M059J (cell line): ENCODE measurements around the gene ENAH. TPM values are rescaled to one million over a fixed set of nuclear protein-coding genes. Genes with fewer than 3 reads are reported as not detected.
A peak's percentile ranks its signal among the peaks of the same experiment; 100 is the strongest.
"Not testable (repeated sequence)": the region's sequence is repeated elsewhere in the genome, so short reads cannot be mapped to it uniquely, and the experiment has no call there.

Experiments used
- DNase-seq: peaks from one replicate; pipeline ENCODE4 v3.0.0-alpha.2; 2012; ENCODE audit warnings: low read depth
- total RNA-seq: library from RNA; depleted of rRNA; stranded (reverse); fragments of >200 nt; shearing (Covaris generic); gene quantifications from 2 replicates; pipeline ENCODE4 v1.2.3, GENCODE V29; 2014; rRNA removed

Gene ENAH
- 69.5 and 71.7 TPM in 2 replicates for total RNA-seq

DNA sequence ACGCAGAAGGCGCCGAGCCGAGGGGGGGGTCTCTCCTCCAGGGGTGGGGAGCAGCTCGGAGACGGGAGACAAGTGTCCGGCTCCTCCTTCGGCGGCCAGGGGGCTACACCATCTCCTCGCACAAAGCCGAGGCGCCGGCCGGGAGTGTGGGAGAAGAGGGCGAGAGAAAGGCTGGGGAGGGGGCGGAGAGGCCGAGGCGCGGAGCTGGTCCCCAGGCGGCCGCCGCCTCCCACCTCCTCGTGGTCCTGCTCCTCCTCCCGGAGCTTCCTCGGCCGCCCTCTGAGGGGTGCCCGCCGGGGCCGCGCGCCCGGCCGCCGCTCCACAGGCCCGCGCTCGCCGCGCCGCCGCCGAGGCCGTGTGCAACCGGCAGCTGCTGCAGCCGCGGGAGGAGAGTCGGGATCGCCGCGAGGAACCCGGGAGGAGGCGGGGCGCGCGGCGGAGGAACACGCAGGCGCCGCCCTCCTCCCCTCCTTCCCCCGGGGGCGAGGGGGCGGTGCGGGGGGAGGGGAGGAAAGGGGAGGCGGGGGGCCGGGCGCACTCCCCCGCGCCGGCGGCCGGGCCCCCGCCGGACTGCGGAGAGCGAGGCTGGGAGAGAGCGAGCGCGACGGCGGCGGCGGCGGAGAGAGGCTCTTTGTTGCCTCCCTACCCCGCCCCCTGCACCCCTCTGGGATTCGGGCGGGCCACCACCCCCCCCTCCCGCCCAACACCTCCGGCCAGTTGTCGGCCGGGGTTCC lies at the start of gene ENAH:
Gene ENAH (minus strand): TSS at position 395 of the 734 bp plus-strand sequence. CDS start 433 bp downstream, outside the sequence.
- peak; percentile 78 for DNase-seq

- DNase-seq = peak; percentile 38
Observed at GRCh38 chr1:225700889-225701465, 48.1 kb upstream of the ENAH start.

GRCh38 chr1:225700164-225700821 lies 47.4 kb upstream of the ENAH start:
- DNase-seq = peak; percentile 100

DNA sequence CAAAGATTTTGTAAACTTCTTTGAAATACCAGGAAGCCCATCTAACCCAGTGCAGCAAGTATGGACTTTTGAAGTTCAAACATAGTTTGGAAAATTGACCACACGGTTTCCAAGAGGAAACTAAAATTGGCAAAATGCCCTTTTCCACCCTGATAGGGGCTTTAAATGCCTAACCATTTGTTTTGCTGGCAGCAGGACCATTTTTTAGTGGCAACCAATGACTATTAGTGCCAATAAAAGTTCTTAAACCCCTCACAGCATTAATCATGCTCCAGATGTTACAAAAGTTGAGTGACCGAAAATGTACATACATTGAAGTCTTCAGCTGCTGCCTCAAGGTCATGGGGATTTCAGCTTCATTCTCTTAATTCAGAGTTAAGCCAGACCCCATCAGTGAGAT lies 46.4 kb upstream of the ENAH start:
- no peak for DNase-seq

- DNase-seq = not testable (repeated sequence)
Observed at GRCh38 chr1:225698194-225698593, 45.3 kb upstream of the ENAH start.

- no peak for DNase-seq
Observed at GRCh38 chr1:225697428-225697827, 44.5 kb upstream of the ENAH start.

DNA sequence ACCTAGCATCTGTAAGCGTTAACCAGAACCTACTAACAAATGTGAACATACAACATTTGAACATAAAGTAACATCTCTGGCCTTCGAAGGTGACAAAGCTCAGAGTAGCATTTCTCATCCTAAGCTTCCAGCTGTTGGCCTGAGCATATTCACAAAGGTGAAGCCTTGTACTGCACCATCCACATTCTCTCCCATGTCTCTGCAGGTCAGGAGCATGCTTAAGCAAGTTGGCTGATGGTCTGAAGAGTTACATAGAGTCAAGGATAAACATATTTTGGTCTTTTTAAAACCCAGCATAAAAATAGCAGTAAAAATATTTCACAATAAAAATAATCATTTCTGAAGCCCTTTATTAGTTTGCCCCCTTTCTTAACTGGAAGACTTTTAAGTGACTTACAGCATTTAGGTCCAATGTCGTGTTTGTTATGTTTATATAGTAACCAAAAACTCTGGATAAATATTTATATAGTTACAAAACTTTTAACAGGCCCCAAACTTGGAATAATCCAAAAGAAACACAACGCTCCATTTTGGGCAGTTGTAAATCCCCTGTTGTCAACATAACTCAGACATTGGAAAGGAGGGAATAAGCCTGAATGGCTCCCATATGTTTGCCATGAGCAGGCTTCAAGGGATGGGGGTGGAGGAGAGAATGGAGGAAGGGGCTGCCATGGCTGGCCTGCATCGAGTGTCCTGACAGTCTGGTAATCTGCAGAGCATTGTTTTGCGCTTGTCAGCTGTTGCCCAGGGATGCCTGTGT lies 42.8 kb upstream of the ENAH start:
- DNase-seq = no peak

- DNase-seq = peak; percentile 42
Observed at GRCh38 chr1:225694151-225694603, 41.3 kb upstream of the ENAH start.

- not testable (repeated sequence) for DNase-seq
Observed at GRCh38 chr1:225693697-225694096, 40.8 kb upstream of the ENAH start.

GRCh38 chr1:225693085-225693696 lies 40.3 kb upstream of the ENAH start:
- no peak for DNase-seq

DNA sequence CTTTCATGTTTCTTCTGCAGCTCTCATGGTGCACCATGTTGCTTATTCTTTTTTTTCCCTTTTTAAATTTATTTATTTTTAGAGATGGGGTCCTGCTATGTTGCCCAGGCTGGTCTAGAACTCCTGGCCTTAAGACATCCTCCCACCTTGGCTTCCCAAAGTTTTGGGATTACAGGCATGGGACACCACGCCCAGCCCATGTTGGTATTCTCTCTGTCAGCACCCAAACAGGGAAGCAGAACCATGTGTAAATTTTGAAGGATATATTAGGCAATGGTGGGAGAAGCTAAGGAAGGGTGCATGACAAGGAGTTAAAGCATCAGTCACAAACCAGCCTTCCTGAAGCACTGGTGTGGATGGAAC lies 39.6 kb upstream of the ENAH start:
- no peak for DNase-seq

GRCh38 chr1:225691861-225692516 lies 39.1 kb upstream of the ENAH start:
- peak; percentile 84 for DNase-seq

GRCh38 chr1:225691377-225691776 lies 38.5 kb upstream of the ENAH start:
- peak; percentile 78 for DNase-seq

- DNase-seq = no peak
Observed at GRCh38 chr1:225689882-225690459, 37.0 kb upstream of the ENAH start.

DNA sequence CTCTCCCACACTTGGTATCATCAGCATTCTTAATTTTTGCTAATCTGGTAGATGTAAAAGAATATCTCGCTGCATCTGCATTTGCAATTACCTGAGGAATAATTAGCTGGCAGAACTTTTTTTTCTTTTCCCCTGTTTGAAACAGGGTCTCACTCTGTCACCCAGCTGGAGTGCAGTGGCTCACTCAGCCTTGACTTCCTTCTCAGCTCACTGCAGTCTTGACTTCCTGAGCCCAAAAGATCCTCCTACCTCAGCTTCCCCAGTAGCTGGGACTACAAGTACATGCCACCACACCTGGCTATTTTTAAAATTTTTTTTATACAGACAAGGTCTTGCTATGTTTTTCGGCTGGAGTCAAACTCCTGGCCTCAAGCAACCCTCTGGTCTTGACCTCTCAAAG lies 35.4 kb upstream of the ENAH start:
- no peak for DNase-seq

GRCh38 chr1:225685476-225686176 lies 32.7 kb upstream of the ENAH start:
- no peak for DNase-seq

DNA sequence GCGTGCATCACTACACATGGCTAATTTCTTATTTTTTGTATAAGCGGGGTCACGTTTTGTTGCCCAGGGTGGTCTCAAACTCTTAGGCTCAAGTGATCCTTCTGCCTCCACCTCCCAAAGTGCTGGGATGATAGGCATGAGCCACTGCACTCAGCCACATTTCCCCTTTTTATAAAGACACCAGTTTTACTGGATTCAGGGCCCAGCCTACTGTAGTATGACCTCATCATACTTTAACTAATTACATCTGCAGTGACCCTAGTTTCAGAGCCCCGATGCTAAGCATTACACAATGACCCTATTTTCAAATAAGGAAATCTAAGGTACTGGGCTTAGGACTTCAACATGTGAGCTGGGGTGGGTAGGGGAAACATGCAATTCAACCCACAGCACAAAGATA lies 31.8 kb upstream of the ENAH start:
- no peak for DNase-seq

GRCh38 chr1:225681231-225681630 lies 28.3 kb upstream of the ENAH start:
- no peak for DNase-seq

DNA sequence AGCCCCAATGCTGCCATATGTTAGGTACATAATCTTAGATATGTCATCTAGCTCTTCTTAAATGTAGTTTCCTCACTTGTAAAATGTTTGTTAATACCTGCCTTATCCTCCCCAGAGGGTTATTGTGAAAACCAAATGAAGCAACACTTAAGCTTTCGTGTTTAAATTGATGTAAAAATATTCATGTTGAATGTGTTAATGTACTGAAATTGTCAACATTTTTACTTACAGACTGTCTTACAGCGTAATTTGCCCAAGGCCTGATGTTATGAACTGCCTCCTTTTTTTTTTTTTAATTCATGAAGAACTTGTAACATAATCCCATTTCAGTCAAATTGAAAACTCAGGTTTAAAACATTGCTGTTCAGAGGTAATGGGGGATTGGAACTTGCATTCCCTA lies 25.6 kb upstream of the ENAH start:
- no peak for DNase-seq
